ENCODE measurements around the gene GPR107.

The GPR107 gene

GRCh38 chr9:130028493-130029222 lies 25.0 kb upstream of the GPR107 start:
- DNase-seq, result no peak

DNA sequence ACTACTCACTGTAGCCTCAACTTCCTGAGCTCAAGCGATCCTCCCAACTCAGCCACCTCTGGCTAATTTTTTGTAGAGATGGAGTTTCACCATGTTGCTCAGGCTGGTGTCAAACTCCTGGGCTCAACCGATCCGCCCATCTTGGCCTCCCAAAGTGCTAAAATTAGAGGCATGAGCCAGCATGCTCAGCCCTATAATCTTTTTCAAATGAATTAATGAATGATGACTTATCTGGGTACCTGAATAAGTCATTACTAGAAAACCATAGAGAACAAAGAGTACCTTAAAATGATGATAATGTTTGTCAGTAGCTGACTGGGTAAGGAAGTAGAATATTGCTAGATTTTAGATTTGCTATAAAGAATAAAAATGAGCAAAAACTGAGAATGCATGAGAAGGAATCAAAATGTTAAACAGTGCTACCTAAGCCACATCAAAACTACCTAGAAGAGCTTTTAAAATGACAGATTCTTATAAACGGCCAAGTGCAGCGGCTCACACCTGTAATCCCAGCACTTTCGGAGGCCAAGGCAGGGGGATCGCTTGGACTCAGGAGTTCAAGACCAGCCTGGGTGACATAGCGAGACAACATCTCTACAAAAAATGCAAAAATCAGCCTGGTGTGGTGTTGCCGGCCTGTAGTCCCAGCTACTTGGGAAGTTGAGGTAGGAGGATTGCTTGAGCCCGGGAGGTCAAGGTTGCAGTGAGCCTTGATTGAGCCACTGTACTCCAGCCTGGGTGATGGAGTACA lies 24.3 kb upstream of the GPR107 start:
- no peak for DNase-seq

DNA sequence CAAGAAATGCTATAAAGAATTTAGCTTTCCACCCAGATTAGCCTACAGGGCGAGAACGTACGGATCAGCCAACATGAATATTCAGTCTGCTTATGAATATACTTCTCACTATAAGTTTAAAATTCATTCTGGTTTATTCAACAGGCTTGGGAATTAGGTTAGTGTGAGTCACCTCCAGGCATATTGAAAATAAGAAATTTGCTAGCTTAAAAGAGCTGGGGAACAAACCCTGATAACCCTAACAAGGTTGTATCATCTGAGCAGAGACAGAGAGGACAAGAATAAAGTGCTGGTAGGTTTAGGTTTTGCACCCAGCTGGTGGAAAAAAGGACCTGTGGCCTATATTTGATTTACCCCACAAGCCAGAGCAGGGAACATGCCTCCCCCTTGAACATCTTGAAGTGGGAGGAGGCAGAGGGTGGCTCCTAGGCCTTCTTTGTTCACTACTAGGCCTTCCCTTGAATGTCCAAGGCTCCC lies 23.0 kb upstream of the GPR107 start:
- DNase-seq, result no peak

DNA sequence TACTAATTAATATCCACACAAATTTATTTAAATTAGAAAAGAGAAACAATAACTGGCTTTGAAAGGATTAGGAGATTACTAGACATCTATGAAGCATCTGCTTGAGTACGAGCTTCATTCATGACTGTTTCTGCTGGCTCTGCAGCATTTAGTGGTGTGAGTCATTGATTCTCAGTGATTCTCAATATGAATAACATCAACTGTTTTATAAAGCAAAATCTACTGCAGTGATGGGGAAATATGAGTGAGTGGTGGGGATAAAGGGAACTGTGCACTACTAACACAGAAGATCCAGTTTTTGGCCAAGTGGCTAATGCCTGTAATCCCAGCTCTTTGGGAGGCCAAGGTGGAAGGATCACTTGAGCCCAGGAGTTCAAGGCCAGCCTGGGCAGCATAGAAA lies 19.1 kb upstream of the GPR107 start:
- no peak for DNase-seq

DNA sequence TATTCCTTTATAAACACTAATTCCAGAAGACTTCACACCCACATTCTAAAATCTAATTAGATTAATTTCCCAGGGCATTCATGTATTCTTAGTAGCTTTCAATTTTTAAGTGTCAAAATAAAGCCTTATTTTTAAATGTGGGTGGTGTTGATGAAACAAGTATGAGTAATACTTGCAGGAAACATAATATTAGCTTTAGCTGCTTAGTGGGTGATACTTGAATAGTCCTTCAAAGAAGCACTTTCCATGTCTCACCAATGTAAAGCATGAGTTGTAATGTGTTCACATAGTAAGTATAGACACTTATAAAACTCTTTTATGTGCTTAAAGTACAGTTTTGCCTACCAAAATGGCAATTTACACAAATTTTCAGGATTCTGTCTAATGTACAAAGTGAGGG lies 17.6 kb upstream of the GPR107 start:
- no peak for DNase-seq

- DNase-seq, result no peak
Observed at GRCh38 chr9:130039528-130040147, 14.1 kb upstream of the GPR107 start.

DNA sequence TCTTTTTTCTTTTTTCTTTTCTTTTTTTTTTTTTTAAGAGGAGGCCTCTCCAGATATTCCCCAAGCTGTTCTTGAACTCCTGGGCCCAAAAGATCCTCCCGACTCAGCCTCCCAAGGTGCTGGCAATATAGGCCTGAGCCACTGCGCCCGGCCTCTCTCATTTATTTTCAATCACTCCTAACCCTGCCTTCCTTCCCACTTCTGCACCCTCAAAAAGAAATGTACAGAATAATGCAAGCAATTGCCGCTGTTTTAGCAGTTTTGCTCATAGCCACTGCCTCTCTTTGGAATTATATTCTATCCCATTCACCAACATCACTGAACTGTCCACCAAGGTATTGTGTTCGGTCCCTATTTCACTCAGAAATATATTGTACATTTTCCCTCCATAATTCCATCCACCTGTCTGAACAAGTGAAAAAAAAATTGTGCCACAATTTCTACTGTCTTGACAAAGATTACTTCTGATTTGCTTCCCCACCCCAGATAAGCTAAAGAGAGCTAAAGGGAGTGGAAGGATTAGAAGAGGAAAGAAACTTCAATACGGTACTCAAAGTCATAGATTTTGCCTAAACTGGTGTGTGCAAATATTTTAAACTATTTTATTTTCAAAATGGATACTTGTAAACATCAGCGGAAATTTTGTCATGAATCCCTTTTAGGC lies 12.6 kb upstream of the GPR107 start:
- no peak for DNase-seq

DNA sequence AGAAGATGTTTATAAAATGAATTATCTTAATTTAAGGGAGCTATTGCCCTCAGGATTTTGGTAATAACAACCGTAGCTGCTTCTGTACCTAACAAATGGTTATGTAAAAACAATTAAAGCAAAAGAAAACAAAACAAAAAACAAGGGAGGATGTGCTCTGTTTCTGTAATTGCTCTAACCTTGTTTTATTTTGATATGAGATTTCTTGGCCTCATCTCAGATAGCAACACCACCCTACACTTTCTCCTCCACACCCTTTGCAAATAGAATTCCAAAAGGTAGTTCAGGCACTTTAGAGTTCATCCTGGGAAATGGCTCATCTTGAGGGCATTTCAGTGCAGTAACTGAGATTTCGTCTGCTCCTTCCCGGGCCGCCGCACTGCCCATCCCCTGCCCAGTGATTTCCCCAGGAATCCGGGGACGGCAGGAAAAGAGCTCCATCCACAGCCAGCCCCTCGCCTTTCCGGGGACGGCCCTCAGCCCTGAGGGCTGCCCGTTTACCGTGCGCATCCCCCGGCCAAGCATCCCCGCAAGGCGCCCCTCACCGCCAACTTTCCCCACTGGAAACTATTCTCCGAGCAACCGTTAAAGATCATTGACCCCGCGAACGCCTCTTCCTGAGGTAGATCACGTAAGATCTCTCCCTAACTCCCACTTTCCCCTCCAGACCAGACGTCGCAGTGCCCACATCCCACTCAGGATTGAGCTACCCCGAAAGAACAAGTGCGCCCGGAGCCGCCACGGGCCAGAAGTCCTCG lies 11.9 kb upstream of the GPR107 start:
- no peak for DNase-seq

GRCh38 chr9:130042406-130042884 lies 11.3 kb upstream of the GPR107 start:
- DNase-seq, result no peak

GRCh38 chr9:130042885-130043653 lies 10.6 kb upstream of the GPR107 start, which contains the start of gene FNBP1:
TSS of gene FNBP1 (minus strand) at chr9:130043189. CDS start at chr9:130042975, 214 bp downstream.
- DNase-seq, result no peak

- DNase-seq, result no peak
Observed at GRCh38 chr9:130043654-130044623, 9.8 kb upstream of the GPR107 start.

GRCh38 chr9:130045725-130046450 lies 7.8 kb upstream of the GPR107 start:
- no peak for DNase-seq

DNA sequence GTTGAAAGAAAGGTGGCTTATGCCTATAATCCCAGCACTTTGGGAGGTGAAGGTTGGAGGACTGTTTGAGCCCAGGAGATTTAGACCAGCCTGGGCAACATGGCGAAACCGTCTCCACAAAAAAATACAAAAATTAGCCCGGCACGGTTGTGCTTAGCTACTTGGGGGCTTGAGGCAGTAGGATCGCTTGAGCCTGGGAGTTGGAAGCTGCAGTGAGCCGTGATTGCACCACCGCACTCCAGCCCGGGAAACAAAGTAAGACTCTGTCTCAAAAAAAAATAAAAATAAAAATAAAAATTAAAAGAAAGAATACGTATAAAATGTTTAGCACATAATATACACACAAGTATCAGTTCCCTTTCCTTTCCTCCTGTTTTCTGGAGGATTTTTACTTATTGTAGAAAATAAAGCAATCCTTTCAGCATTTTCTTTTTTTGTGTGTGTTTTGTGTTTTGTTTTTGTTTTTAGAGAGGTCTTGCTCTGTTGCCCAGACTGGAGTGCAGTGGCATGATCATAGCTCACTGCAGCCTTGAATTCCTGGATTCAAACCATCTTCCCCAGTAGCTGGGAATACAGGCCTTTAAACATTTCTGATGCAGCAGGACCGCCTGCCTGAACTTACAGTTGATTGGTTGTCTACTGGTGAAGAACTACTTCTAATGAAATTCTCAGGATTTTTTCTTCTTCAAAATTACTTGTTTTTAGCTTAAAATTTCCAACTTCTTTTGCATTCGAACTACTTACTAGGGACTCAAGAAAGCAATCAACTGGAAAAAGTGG lies 4.1 kb upstream of the GPR107 start:
- no peak for DNase-seq

- no peak for DNase-seq
Observed at GRCh38 chr9:130050462-130050861, 3.2 kb upstream of the GPR107 start.

DNA sequence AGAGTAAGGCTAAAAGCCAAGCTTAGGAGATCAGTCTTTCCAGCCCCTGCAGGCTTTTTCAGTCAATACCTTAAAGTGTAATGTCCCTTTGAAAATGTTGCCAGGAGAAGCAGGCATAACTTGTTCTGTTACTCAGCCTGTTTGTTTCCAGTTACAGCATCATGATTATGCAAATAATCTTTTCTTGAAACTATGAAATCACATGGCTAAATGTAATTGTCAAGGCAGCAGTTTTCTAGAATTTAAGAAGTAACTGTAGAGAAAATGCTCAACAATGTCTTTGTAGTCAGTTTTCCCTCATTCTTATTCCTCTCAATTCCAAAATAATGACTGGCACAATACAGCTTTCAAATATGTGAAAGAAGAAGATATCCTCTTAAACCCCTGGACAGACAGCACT lies 1.9 kb upstream of the GPR107 start:
- no peak for DNase-seq

DNA sequence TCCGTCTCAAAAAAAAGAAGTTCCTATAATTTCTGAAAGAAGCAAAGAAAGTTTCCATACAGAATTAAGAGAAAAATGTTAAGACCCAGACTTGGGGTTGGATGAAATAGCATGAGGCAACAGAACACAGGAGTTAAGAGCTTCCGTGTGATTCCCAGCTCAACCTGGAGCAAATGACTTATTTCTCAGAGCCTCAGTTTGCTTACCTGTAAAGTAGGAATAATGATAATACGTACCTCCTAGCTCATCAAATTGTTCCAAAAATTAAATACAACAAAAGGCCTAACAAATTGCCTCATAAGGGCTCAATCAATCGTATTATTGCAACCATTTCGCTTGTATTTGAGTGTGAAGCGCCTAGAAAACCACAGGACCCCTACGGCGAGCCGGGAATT lies 600 bp upstream of the GPR107 start:
- DNase-seq, result no peak

DNA sequence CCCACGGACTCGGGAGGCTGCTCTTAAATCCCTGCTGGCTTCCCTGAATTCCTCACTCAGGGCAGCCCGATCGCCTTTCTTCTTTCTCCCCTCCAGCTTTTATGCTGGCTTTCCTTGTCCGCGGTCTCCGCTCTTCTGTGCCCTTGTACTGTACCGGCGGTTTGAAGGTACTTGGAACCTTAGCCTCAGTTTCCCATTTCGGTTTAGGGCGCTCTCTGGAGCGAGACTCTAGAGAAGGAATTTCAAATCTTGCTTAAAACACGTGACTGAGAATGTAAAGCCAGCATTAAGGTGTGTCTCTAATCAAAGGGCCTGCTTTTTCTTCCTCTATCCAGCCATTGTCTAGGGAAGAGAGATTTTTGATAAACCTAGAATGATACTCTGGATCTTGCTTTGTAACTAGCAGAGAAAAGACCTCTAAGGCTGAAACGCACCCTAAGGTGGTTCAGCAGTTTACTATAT lies 650 bp downstream of the GPR107 start:
- DNase-seq, result no peak

- no peak for DNase-seq
Observed at GRCh38 chr9:130054820-130055219, 1.1 kb downstream of the GPR107 start.

DNA sequence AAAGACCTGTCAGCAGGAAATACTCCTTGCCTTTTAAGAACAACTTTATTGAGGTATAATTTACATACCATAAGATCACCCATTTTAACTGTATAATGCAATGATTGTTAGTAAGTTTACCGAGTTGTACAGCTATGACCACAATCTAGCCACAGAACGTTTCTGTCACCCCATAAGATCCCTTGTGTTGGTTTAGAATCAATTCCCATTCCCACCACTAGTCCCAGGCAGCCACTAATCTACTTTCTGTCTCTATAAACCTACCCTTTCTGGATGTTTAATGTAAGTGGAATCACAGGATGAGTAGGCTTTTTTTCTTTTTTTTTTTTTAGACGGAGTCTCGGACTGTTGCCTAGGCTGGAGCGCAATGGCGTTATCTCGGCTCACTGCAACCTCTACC lies 4.4 kb downstream of the GPR107 start:
- no peak for DNase-seq
